GM12865 (cell line): Measurements from ENCODE around the gene CCNY.

Experiments
- DNase-seq: peaks from one replicate; pipeline ENCODE4 v3.0.0; 2010; ENCODE audit warnings: low read depth
- H3K4me3 ChIP-seq: 2 replicates; pipeline ENCODE4 v1.5.1; 2011; ENCODE audit warnings: mild to moderate bottlenecking, low read depth, low read length, control low read depth
- TF ChIP-seq, protein P1 (sequence below): IDR thresholded peaks from 2 replicates; pipeline ENCODE4 v1.5.1; 2011; ENCODE audit warnings: low read length, control low read depth, low read depth, inconsistent platforms; ENCODE audit not compliant: insufficient read depth; ENCODE audit errors: missing control alignments

CCNY gene

GRCh38 chr10:35322636-35323035, 13.7 kb upstream of the CCNY start:
- DNase-seq = no peak
- TF ChIP-seq, protein P1, sequence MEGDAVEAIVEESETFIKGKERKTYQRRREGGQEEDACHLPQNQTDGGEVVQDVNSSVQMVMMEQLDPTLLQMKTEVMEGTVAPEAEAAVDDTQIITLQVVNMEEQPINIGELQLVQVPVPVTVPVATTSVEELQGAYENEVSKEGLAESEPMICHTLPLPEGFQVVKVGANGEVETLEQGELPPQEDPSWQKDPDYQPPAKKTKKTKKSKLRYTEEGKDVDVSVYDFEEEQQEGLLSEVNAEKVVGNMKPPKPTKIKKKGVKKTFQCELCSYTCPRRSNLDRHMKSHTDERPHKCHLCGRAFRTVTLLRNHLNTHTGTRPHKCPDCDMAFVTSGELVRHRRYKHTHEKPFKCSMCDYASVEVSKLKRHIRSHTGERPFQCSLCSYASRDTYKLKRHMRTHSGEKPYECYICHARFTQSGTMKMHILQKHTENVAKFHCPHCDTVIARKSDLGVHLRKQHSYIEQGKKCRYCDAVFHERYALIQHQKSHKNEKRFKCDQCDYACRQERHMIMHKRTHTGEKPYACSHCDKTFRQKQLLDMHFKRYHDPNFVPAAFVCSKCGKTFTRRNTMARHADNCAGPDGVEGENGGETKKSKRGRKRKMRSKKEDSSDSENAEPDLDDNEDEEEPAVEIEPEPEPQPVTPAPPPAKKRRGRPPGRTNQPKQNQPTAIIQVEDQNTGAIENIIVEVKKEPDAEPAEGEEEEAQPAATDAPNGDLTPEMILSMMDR = no peak
- no peak overlapping the region for H3K4me3 ChIP-seq

DNA sequence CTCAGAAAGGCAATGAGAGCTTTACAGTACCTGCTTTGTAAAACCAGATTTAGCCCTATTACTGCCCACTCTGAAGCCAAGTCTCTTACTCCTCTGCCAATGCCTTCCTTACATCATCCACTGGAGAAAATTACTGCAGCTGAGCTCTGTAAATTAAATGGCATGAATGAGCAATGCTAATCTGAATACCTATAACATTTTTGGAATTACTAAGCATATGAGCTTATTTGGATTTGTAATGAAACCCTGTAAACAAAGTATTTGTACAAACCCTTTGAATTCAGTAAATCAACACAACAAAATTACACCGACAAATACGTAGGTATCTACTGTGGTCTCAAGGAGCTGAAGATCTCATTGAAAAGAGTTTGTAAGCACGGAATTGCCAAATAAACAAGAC, 12.1 kb upstream of the CCNY start:
- DNase-seq = no peak
- TF ChIP-seq, protein P1 = no peak
- no peak overlapping the region for H3K4me3 ChIP-seq

DNA sequence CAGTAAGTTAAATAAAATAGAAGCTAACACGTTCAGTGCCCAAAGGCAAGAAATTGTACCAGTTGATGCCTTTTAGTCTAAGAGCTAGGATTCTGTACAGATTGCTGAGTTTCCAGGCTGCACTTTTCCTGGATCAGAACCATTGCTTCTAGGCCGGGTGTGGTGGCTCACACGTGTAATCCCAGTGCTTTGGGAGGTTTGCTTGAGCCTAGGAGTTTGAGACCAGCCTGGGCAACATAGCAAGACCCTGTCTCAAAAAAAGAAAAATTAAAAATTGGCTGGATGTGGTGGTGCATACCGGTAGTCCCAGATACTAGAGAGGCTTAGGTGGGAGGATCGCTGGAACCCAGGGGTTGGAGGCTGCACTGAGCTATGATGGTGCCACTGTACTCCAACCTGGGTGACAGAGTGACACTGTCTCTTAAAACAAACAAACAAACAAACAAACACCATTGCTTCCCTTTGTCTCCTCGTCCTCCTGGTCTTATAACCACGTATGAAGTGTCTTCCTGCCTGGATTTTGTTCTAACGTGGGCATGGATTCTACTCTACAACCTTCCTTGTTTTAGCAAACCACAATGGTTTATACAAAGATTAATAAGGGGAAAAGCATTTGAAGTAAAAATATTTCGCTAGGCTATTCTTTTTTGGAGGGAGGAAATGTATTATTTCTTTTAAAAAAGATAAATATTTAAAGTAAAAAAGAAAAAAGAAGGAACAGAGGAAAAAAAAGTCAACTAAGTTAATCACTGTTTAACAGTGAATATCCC, 9.7 kb upstream of the CCNY start:
- TF ChIP-seq, protein P1 = no peak
- no peak for DNase-seq
- no peak overlapping the region for H3K4me3 ChIP-seq

DNA sequence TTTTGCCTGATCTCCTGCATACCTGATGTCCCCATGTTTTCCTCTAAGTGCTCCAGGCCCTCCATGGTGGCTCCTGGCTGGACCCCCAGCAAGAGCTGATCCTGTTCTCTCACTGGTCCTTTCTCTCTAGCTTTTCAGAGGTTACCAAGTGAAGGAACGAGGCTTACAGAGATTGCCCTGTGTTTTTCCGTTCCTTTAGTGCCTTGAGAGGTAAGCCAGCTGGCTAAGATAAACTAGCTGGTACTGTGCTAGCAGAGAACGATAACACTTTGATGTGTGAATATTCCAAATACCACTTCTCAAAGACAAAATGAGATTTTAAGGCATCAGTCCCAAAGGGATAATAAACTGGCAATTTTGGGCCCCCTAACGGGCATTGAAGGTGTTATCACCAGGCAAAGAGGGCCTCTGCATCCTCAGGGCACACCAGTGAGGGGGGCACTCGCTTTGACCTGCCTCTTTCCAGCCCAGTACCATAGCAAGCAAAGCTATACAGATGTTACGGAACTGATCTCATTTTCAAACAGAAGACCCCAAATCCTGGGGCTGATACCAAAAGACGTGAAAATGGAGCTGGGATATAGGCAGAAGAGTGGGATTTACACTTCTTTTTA, 8.4 kb upstream of the CCNY start:
- H3K4me3 ChIP-seq = no peak overlapping the region
- DNase-seq = no peak
- TF ChIP-seq, protein P1 = no peak

DNA sequence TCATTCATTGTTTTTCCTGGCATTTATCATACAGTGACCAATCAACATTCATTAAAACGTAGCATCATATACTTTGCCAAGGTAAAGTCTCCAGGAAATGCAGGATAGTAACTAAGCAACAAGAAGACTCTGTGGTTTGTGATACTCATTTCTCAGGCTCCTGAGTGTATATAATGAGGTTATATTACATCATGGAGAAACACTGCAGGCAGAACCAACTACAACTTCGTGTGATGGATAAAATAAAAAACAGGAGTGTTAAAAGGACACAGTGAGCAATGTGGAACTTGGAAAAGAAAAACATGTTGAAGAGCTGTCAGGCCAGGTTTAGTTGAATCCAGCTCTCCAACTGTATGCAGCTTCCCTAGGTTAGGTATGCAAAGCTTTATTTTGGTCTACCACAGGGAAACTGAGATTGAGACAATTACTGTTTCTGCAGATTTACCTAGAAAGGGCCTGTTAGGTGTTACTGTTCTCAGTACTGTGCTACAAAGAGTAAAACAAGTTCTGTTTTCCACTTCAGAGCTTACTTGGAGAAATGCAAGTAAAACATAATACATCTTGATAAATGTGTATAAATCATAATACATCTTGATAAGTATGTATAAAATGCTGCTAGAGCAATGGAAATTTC, 7.8 kb upstream of the CCNY start:
- TF ChIP-seq, protein P1 = no peak
- DNase-seq = no peak
- no peak overlapping the region for H3K4me3 ChIP-seq

DNA sequence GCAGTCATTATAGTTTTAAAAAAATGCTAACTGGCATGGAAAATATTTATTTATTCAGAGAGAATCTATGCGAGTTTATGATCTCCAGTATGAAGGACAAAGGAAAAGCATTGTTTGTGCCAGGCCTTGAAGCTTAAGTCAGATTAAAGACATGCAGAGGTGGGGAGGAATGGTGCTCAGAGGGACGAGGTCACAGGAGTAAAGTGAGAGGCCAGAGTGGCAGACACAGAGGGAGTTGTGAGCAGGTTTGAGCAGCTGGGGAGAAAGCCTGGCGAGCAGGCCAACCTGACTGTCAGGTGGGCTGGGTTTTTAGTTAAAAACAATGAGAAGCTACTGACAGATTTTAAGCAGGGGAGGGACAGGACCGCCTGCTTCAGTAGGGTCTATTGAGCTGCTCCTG, 6.8 kb upstream of the CCNY start:
- DNase-seq = no peak

More for the DNA sequence above, 6.8 kb upstream of the CCNY start:
- TF ChIP-seq, protein P1 = no peak
- H3K4me3 ChIP-seq = no peak overlapping the region
